CD4-positive, alpha-beta T cell treated with Interleukin-17A for 1 hour (primary cell): Measurements from ENCODE around the gene MMP21.

Experiments
- DNase-seq: peaks from one replicate; pipeline ENCODE4 v3.0.0-alpha.2; 2020

The MMP21 gene, protein sequence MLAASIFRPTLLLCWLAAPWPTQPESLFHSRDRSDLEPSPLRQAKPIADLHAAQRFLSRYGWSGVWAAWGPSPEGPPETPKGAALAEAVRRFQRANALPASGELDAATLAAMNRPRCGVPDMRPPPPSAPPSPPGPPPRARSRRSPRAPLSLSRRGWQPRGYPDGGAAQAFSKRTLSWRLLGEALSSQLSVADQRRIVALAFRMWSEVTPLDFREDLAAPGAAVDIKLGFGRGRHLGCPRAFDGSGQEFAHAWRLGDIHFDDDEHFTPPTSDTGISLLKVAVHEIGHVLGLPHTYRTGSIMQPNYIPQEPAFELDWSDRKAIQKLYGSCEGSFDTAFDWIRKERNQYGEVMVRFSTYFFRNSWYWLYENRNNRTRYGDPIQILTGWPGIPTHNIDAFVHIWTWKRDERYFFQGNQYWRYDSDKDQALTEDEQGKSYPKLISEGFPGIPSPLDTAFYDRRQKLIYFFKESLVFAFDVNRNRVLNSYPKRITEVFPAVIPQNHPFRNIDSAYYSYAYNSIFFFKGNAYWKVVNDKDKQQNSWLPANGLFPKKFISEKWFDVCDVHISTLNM

GRCh38 chr10:125775491-125776106 is at the start of gene MMP21:
Gene MMP21, minus strand, starts transcription at chr10:125775821. Its CDS starts 0 bp downstream, at chr10:125775821.
- no peak for DNase-seq

DNA sequence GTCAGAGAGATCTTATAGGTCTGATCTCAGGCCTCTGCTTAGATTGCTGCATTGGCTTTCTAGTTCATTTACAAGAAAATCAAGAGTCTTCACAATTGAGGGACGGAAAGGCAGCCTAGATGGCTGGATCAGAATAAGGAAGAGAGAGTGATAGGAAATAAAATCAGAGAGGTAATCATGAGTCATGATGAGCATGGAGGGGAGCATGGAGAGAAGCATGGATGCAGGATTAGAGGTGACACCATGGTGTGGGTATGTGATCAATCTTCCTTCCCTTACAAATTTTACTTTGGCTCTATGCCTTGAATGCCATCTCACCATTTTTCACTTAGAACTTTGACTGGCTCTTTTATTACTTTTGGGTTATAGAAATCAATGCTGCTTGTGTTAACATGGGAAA is 49.1 kb upstream of the MMP21 start:
- no peak for DNase-seq

GRCh38 chr10:125823663-125824251 is 48.1 kb upstream of the MMP21 start:
- DNase-seq: no peak

GRCh38 chr10:125822878-125823662 is 47.4 kb upstream of the MMP21 start, which contains the start of the genes BCCIP and UROS:
Gene BCCIP, plus strand, starts transcription at chr10:125823546. Its CDS starts 12 bp downstream, at chr10:125823558.
Gene UROS, minus strand, starts transcription at chr10:125823258. Its CDS starts 6,759 bp downstream, at chr10:125816499.
- peak; percentile 91 for DNase-seq

- no peak for DNase-seq
Observed at GRCh38 chr10:125820701-125821100, 45.1 kb upstream of the MMP21 start.

- DNase-seq: no peak
Observed at GRCh38 chr10:125817337-125817946, 41.8 kb upstream of the MMP21 start.

GRCh38 chr10:125816548-125816947 is 40.9 kb upstream of the MMP21 start:
- DNase-seq: no peak

GRCh38 chr10:125815764-125816163 is 40.1 kb upstream of the MMP21 start:
- no peak for DNase-seq

- DNase-seq: no peak
Observed at GRCh38 chr10:125812128-125812750, 36.6 kb upstream of the MMP21 start.

DNA sequence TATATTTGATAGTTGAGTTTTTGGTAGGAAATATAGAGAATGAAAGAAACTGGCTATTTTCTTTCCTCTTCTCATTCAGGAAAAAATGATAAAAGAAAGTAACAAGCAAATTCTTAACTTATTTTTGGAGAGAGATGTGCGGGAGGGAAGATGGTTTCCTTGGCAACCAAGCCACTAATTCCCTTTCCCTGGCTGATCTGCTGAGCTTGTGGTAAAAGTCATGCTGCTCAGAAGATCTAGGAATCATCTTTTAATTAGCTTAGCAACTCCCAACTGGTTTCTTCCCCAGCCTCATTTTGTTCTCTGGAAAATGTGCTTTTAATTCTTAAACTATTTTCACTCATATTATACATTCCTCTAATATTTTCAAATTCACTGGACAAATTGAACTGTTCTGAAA is 35.6 kb upstream of the MMP21 start:
- no peak for DNase-seq

GRCh38 chr10:125808047-125808446 is 32.4 kb upstream of the MMP21 start:
- no peak for DNase-seq

- DNase-seq: no peak
Observed at GRCh38 chr10:125802739-125803138, 27.1 kb upstream of the MMP21 start.

DNA sequence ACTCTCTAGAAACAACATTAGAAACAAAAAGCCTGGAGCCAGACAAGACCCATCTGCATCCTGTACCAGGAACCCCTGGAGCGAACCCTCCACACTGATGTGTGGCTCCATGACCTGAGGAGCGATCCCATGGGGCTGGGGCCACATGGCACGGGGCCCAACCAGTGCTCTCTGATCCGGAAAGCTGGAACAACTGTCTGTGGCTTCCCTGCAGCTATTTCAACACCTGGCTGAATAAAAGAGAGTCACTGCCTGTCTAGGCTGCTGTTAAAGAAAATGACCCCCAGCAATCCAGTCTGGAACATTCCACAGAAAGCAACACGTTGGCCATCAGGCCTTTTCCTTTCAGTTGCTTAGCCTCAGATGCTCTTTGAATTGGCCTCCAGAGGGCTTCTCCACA is 26.5 kb upstream of the MMP21 start:
- DNase-seq: no peak

DNA sequence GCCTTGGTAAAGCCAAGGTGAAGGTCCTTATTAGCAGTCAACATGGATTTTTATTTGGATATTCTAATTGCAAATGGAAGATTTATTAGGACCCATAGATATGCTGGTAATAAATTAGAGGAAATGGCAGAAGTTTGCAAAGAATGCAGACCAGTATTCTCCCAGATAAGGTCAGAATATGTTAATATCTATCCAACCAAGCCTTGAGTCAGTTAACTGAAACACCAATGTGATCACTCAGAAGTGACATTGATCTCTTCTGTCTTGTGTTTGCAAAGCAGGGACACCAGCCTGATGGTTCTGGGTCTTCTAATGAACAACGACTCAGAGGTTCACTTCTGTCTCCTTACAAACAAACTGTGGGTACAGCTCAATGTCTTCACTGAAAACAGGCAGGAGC is 26.0 kb upstream of the MMP21 start:
- DNase-seq: no peak

DNA sequence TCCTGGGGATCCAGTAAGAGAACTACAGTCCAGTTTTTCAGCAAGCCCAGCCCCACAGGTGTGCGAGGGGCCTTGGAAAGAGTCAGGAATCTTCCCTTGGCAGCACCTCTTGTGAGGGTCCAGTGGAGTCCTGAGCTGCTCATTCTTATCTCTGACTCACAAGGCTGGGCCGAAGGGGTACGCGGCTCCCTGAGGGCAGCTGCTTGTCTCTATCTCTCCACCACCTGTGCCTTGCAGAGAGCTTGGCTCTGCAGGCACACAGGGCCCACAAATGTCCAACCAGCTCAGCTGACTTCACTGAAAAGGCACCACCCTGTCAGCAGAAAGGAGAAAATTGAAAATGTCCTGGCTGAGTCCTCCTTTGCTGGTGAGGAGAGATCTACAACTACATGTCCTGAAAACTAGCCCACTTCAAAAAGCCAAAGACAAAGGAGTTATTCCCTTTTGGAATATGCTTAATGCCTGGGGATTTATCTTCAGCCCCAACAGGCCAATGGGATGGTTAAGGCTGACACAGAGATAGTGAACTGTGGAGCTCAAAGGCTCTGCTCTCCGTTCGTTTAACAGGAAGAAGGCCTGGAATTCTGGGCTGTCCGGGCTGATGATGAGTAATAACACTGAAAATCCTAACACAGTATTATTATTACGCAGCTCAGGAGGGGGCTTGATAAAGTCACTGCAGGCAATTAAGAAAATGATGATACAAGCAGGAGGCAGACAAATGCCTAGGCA is 24.0 kb upstream of the MMP21 start:
- no peak for DNase-seq

DNA sequence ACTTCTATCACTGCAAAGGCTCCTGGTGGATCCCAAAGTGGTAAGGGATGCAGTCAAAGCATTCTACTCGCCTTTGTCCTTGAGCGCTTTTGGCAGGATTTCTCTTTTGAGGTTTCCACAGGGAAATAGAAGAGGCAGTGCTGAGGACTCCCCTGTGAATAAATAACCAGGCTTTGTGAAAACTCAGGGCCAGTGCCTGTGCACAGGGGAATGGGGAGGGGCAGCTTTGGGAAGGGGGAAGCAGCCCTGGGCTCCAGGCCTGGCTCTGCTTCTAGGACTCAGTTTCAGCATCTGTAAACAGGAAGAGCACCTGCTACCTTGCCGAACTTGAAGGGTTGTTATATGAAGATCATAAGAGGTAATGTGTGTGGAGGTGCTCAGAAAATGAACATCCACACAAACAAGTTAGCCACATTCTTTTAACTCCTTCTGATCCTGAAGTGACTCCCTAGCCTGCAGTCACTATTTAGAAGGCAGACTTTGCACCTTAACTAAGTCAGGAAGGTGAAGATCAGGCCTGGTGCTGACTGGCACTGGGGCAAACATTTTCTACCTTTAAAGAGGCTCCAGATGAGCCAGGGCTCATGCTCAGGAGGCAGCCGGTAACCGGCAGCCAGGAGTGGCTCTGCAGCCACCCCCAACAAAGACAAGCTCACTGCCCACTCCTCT is 22.5 kb upstream of the MMP21 start:
- DNase-seq: no peak

DNA sequence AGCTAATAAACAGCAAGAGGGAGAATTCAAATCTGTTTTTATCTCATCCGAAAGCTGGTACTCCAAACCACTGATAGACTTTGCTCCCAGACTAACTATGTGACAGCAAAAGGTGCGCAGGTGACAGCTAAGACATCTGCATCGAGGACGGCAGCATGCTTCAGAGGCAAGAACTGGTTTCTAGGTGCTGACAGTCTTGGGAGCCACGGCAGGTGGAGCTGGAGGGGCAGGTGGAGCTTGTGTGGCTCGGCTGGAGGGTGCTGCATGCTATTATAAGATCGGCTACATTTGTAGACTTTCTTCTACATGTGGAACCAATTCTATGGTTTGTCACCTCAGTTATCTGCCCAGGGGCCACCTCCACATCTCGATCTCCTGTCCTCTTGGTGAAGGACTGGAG is 21.8 kb upstream of the MMP21 start:
- DNase-seq: no peak

GRCh38 chr10:125795637-125796190 is 20.1 kb upstream of the MMP21 start:
- no peak for DNase-seq

- DNase-seq: no peak
Observed at GRCh38 chr10:125795128-125795527, 19.5 kb upstream of the MMP21 start.
